Progenitor cell of endocrine pancreas (in vitro differentiated cells): ENCODE data around the gene GMPR. TPM values are rescaled to one million over a fixed set of nuclear protein-coding genes. Genes with fewer than 3 reads are reported as not detected.

Source experiments
- DNase-seq: peaks from one replicate; pipeline ENCODE4 v3.0.0; 2021; ENCODE audit warnings: low spot score; ENCODE audit not compliant: unreplicated experiment
- H3K27ac Mint-ChIP-seq: 2 replicates; pipeline ENCODE4 v1.8.0; 2021; ENCODE audit warnings: mild to moderate bottlenecking, moderate library complexity, mixed read lengths
- H3K27me3 Mint-ChIP-seq: 2 replicates; pipeline ENCODE4 v1.8.0; 2021; ENCODE audit warnings: mixed read lengths
- H3K36me3 Mint-ChIP-seq: 2 replicates; pipeline ENCODE4 v1.8.0; 2022; ENCODE audit warnings: mixed read lengths; ENCODE audit not compliant: insufficient read depth
- H3K4me1 Mint-ChIP-seq: 2 replicates; pipeline ENCODE4 v1.8.0; 2021; ENCODE audit warnings: low read depth, mixed read lengths
- H3K4me3 Mint-ChIP-seq: 2 replicates; pipeline ENCODE4 v1.8.0; 2021; ENCODE audit warnings: low read depth, mild to moderate bottlenecking, moderate library complexity, mixed read lengths
- H3K9me3 Mint-ChIP-seq: 2 replicates; pipeline ENCODE4 v1.8.0; 2021; ENCODE audit warnings: low read depth, mixed read lengths
- CTCF ChIP-seq: fragments of 200-600 bp; sonication (generic); IDR thresholded peaks from one replicate; pipeline ENCODE4 v1.5.0; 2021; ENCODE audit warnings: antibody characterized with exemption, mild to moderate bottlenecking; ENCODE audit not compliant: unreplicated experiment
- total RNA-seq: library from RNA; stranded (reverse); gene quantifications from 2 replicates; pipeline ENCODE4 v1.2.1, GENCODE V29; 2021

The GMPR gene
- total RNA-seq, 1 donor from 2014 or later, result 0.50 TPM

GRCh38 chr6:16272201-16272600 is 33.8 kb downstream of the GMPR start:
- no peak for DNase-seq
- Mint-ChIP-seq H3K4me3 (no peak overlapping the region), H3K9me3 (no peaks in the 10 kb centered on the region), H3K36me3 (peaks cover 2% of the 10 kb centered on the region), H3K4me1 (peaks cover 2% of the 10 kb centered on the region), H3K27me3 (peaks cover 5% of the 10 kb centered on the region), H3K27ac (no peak overlapping the region)
- no peak for TF ChIP-seq CTCF

GRCh38 chr6:16273256-16273655 is 34.9 kb downstream of the GMPR start:
- no peak overlapping the region for H3K27ac Mint-ChIP-seq
- TF ChIP-seq CTCF, result no peak
- H3K9me3 Mint-ChIP-seq, result no peaks in the 10 kb centered on the region
- DNase-seq, result no peak
- H3K27me3 Mint-ChIP-seq, result peaks cover 11% of the 10 kb centered on the region
- peaks cover 7% of the 10 kb centered on the region for H3K4me1 Mint-ChIP-seq
- H3K36me3 Mint-ChIP-seq, result no peaks in the 10 kb centered on the region
- no peak overlapping the region for H3K4me3 Mint-ChIP-seq

GRCh38 chr6:16274483-16274882 is 36.1 kb downstream of the GMPR start:
- H3K4me3 Mint-ChIP-seq, result no peak overlapping the region
- no peak for DNase-seq
- H3K4me1 Mint-ChIP-seq, result peaks cover 7% of the 10 kb centered on the region
- H3K27ac Mint-ChIP-seq, result no peak overlapping the region
- TF ChIP-seq CTCF, result no peak
- H3K36me3 Mint-ChIP-seq, result no peaks in the 10 kb centered on the region
- H3K27me3 Mint-ChIP-seq, result peaks cover 15% of the 10 kb centered on the region
- no peaks in the 10 kb centered on the region for H3K9me3 Mint-ChIP-seq

GRCh38 chr6:16274885-16275589 is 36.6 kb downstream of the GMPR start:
- Mint-ChIP-seq H3K27ac (no peak overlapping the region), H3K4me3 (no peak overlapping the region), H3K9me3 (no peaks in the 10 kb centered on the region), H3K4me1 (peaks cover 7% of the 10 kb centered on the region), H3K36me3 (no peaks in the 10 kb centered on the region), H3K27me3 (peaks cover 20% of the 10 kb centered on the region)
- TF ChIP-seq CTCF, result no peak
- no peak for DNase-seq

- no peaks in the 10 kb centered on the region for H3K36me3 Mint-ChIP-seq
- TF ChIP-seq CTCF, result peak; percentile 45
- H3K9me3 Mint-ChIP-seq, result no peaks in the 10 kb centered on the region
- H3K27ac Mint-ChIP-seq, result peak overlapping the region; percentile 75
- peak; percentile 30 for DNase-seq
- peaks cover 20% of the 10 kb centered on the region for H3K27me3 Mint-ChIP-seq
- H3K4me1 Mint-ChIP-seq, result peaks cover 7% of the 10 kb centered on the region
- H3K4me3 Mint-ChIP-seq, result no peak overlapping the region
Measured at GRCh38 chr6:16277101-16277981, 39.0 kb downstream of the GMPR start.
